HepG2 (cell line): Measurements from ENCODE around the gene ENTPD6. TPM values are rescaled to one million over a fixed set of nuclear protein-coding genes. Genes with fewer than 3 reads are reported as not detected.

Source experiments
- ATF2 ChIP-seq: sonication (generic); formaldehyde crosslinking; IDR thresholded peaks from 2 replicates; pipeline ENCODE4 v1.4.0; 2020; ENCODE audit warnings: missing genetic modification reagents
- E2F1 ChIP-seq: sonication (generic); formaldehyde crosslinking; IDR thresholded peaks from 2 replicates; pipeline ENCODE4 v1.5.0; 2020; ENCODE audit warnings: missing genetic modification reagents
- ETV5 ChIP-seq: IDR thresholded peaks from 2 replicates; pipeline ENCODE4 v1.6.1; 2018; ENCODE audit warnings: missing biosample characterization, missing genetic modification reagents, inconsistent platforms, borderline replicate concordance
- GATA4 ChIP-seq: sonication (generic); IDR thresholded peaks from 2 replicates; pipeline ENCODE4 v1.6.1; 2016; ENCODE audit warnings: antibody characterized with exemption, low read depth, borderline replicate concordance
- JUNB ChIP-seq: sonication (generic); formaldehyde crosslinking; IDR thresholded peaks from 2 replicates; pipeline ENCODE4 v1.8.0; 2022; ENCODE audit warnings: missing genetic modification reagents, mild to moderate bottlenecking, borderline replicate concordance
- KAT8 ChIP-seq: IDR thresholded peaks from 2 replicates; pipeline ENCODE4 v1.6.1; 2016; ENCODE audit warnings: missing genetic modification reagents, missing compliant biosample characterization
- KLF9 ChIP-seq: IDR thresholded peaks from 2 replicates; pipeline ENCODE4 v1.6.1; 2016; ENCODE audit warnings: low read depth
- NCOA2 ChIP-seq: sonication (generic); formaldehyde crosslinking; IDR thresholded peaks from 2 replicates; pipeline ENCODE4 v1.8.0; 2022; ENCODE audit warnings: inconsistent platforms
- POLR2A ChIP-seq, 2 experiments: IDR thresholded peaks; 2 replicates each; pipeline ENCODE4 v1.6.1; 2011; ENCODE audit warnings: low read depth in 2 of 2, low read length in 2 of 2, mild to moderate bottlenecking in 1 of 2, moderate library complexity in 1 of 2; ENCODE audit not compliant: insufficient read depth in 1 of 2
- SMARCE1 ChIP-seq: fragments of 450-650 bp; IDR thresholded peaks from 2 replicates; pipeline ENCODE4 v1.6.1; 2017; ENCODE audit warnings: borderline replicate concordance
- USF2 ChIP-seq, 2 experiments: sonication (generic) in 1 of 2; formaldehyde crosslinking in 1 of 2; IDR thresholded peaks; 2 replicates each; pipeline versions ENCODE4 v1.5.1 to v1.6.1; 2011 to 2020; ENCODE audit warnings: borderline replicate concordance in 1 of 2, low read depth in 1 of 2, low read length in 1 of 2, mild to moderate bottlenecking in 1 of 2, missing genetic modification reagents in 1 of 2, moderate library complexity in 1 of 2
- WIZ ChIP-seq: sonication (generic); formaldehyde crosslinking; IDR thresholded peaks from 2 replicates; pipeline ENCODE4 v1.5.1; 2020; ENCODE audit warnings: mild to moderate bottlenecking, missing genetic modification reagents
- ZGPAT ChIP-seq: IDR thresholded peaks from 2 replicates; pipeline ENCODE4 v1.6.1; 2016; ENCODE audit warnings: mild to moderate bottlenecking
- ZKSCAN1 ChIP-seq: fragments of 150-350 bp; IDR thresholded peaks from 2 replicates; pipeline ENCODE4 v1.6.1; 2014; ENCODE audit warnings: low read length
- ZMYM3 ChIP-seq: sonication (generic); formaldehyde crosslinking; IDR thresholded peaks from 2 replicates; pipeline ENCODE4 v1.5.1; 2020; ENCODE audit warnings: mild to moderate bottlenecking, missing genetic modification reagents
- ZMYM4 ChIP-seq: sonication (generic); formaldehyde crosslinking; IDR thresholded peaks from 2 replicates; pipeline ENCODE4 v1.8.1; 2023; ENCODE audit warnings: mild to moderate bottlenecking, missing genetic modification reagents
- ZNF230 ChIP-seq: sonication (generic); formaldehyde crosslinking; IDR thresholded peaks from 2 replicates; pipeline ENCODE4 v1.4.0; 2020; ENCODE audit warnings: mild to moderate bottlenecking, missing genetic modification reagents
- ZNF446 ChIP-seq: sonication (generic); formaldehyde crosslinking; IDR thresholded peaks from 2 replicates; pipeline ENCODE4 v1.5.0; 2020; ENCODE audit warnings: mild to moderate bottlenecking, missing genetic modification reagents
- ZNF503 ChIP-seq: sonication (generic); formaldehyde crosslinking; IDR thresholded peaks from 2 replicates; pipeline ENCODE4 v1.4.0; 2020; ENCODE audit warnings: missing genetic modification reagents
- ZNF549 ChIP-seq: sonication (generic); formaldehyde crosslinking; IDR thresholded peaks from 2 replicates; pipeline ENCODE4 v1.5.0; 2020; ENCODE audit warnings: missing genetic modification reagents
- ZNF660 ChIP-seq: sonication (generic); formaldehyde crosslinking; IDR thresholded peaks from 2 replicates; pipeline ENCODE4 v1.5.1; 2020; ENCODE audit warnings: mild to moderate bottlenecking, low read depth, missing genetic modification reagents, borderline replicate concordance
- polyA plus RNA-seq, 8 experiments: library from polyadenylated mRNA; depleted of rRNA in 3 of 8; stranded (reverse) in 7 of 8; unstranded in 1 of 8; fragments of >200 nt; fragmentation: Illumina TruSeq in 4 of 8; extraction: Trizol in 4 of 8; gene quantifications; 2 replicates each; pipeline versions ENCODE4 v1.2.1 to v1.2.3, GENCODE V29; 2011 to 2016; ENCODE audit warnings: low read depth in 4 of 8, missing spikeins in 1 of 8, mixed read lengths in 1 of 8; ENCODE audit not compliant: insufficient read depth in 1 of 8
- total RNA-seq, 5 experiments: library from RNA; depleted of rRNA; stranded (reverse); fragments of >200 nt; fragmentation: Illumina TruSeq; extraction: Trizol; gene quantifications; 2 replicates each; pipeline ENCODE4 v1.2.3, GENCODE V29; 2016; ENCODE audit warnings: low read depth in 1 of 5

Gene ENTPD6
- total and polyA plus RNA-seq, 2 of the 13 experiments (the other 11 are each of a cell fraction or from before 2014, with no cell fraction given), result 164 to 172 TPM

- peak; percentile 58; the same call in 1 of the 2 replicates for TF ChIP-seq ZKSCAN1
- TF ChIP-seq ZNF549 (CRISPR knock-in tag), result peak; percentile 79; the same call in 1 of the 2 replicates
- no peak for TF ChIP-seq SMARCE1
- peak; percentile 30; the same call in 1 of the 2 replicates for TF ChIP-seq ZMYM3 (CRISPR knock-in tag)
- peak; percentile 74 for TF ChIP-seq ZGPAT (CRISPR knock-in tag)
- TF ChIP-seq GATA4, result no peak
- TF ChIP-seq NCOA2, result peak; percentile 87
- TF ChIP-seq ETV5 (CRISPR knock-in tag), result peak; percentile 50; the same call in 1 of the 2 replicates
- TF ChIP-seq KLF9 (CRISPR knock-in tag), result peak; percentile 19; the same call in 1 of the 2 replicates
- TF ChIP-seq E2F1 (CRISPR knock-in tag), result no peak
- no peak for TF ChIP-seq ZNF230 (CRISPR knock-in tag)
- TF ChIP-seq KAT8 (CRISPR knock-in tag), result peak; percentile 66; the same call in 1 of the 2 replicates
- TF ChIP-seq WIZ (CRISPR knock-in tag), result peak; percentile 89; the same call in 1 of the 2 replicates
- TF ChIP-seq ATF2 (CRISPR knock-in tag), result peak; percentile 29; the same call in 1 of the 2 replicates
- TF ChIP-seq POLR2A (IDR thresholded peaks at IDR 0.05; ENCODE audit: insufficient read depth in 1 of 2, low read depth in 2 of 2, low read length in 2 of 2), result 0 out of 4 replicates have a peak, but pooled peaks of 1 of the 2 experiments have one; percentile 24
- no peak for TF ChIP-seq USF2 (IDR thresholded peaks at IDR 0.05; ENCODE audit: low read depth, low read length)
- TF ChIP-seq USF2 (CRISPR knock-in tag; IDR thresholded peaks at IDR 0.05; ENCODE audit: borderline replicate concordance), result no peak
- TF ChIP-seq ZNF503 (CRISPR knock-in tag), result peak; percentile 36; the same call in 1 of the 2 replicates
- peak; percentile 95 for TF ChIP-seq JUNB (CRISPR knock-in tag)
- peak; percentile 78 for TF ChIP-seq ZMYM4 (CRISPR knock-in tag)
- peak; percentile 56; the same call in 1 of the 2 replicates for TF ChIP-seq ZNF446 (CRISPR knock-in tag)
- no peak for TF ChIP-seq ZNF660 (CRISPR knock-in tag)
Observed at GRCh38 chr20:25173886-25174308, 21.6 kb upstream of the ENTPD6 start (continued).
